ENCODE data around the gene C1orf159.
A peak's percentile ranks its signal among the peaks of the same experiment; 100 is the strongest.
"Not testable (repeated sequence)": the region's sequence is repeated elsewhere in the genome, so short reads cannot be mapped to it uniquely, and the experiment has no call there.

C1orf159 gene

DNA sequence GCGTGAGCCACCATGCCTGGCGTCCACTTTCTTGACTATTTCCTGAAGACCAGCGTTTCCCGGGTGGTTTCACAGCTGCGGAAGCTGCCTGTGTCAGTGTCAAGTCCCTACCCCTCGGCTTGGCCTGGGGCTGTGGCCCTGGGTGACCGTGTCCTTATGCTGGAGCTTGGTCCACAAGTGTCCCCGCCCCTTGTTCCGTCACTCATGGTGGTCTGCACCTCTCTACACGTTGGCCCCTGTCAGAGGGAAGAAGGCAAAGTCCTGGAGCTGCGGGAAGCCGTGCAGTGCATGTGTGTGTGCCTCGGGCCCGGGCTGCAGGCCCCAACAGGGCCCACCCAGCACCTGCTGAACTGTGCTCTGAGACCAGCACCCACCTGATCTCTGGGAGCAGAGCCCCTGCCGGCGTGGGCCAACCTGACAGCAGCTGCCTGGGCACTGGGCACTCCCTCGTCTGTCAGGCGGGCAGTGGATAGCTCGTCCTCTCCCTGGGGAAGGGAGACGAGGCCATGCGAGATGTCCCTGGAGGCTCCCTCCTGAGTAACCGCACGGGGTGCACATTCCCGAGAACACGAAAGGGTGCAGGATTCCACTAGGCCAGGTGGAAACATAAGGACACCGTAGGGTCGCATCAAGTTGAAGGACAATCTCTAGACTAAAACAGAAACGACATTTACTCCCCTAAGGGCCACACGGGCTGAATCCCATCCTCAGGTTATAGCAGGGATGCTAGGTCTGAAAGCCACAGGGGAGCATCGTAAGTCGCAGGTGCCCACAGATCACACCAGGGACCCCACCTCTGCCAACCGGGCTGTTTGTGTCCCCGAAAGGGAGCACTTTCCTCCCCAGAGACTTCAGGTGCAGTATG, 2.4 kb upstream of the C1orf159 start:
- no peak for DNase-seq (ENCODE audit: low read depth in 3 of 3)

DNA sequence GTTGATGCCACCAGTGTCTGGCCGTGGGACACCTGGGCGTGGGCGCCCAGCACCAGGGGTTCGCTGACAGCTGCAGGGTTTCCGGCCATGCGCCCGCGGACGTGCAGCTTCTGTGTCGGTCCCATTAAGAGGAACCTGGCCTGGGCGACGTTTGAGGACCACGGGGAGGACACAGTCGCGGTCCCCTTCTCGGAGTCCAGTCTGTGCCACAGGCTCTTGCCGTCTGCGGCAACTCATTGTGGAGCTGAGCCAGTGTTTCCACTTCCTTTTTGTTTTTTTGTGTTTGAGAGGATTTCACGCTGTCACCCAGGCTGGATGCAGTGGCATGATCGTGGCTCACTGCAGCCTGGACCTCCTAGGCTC, 1.6 kb upstream of the C1orf159 start:
- DNase-seq (ENCODE audit: low read depth in 3 of 3), result no peak

DNA sequence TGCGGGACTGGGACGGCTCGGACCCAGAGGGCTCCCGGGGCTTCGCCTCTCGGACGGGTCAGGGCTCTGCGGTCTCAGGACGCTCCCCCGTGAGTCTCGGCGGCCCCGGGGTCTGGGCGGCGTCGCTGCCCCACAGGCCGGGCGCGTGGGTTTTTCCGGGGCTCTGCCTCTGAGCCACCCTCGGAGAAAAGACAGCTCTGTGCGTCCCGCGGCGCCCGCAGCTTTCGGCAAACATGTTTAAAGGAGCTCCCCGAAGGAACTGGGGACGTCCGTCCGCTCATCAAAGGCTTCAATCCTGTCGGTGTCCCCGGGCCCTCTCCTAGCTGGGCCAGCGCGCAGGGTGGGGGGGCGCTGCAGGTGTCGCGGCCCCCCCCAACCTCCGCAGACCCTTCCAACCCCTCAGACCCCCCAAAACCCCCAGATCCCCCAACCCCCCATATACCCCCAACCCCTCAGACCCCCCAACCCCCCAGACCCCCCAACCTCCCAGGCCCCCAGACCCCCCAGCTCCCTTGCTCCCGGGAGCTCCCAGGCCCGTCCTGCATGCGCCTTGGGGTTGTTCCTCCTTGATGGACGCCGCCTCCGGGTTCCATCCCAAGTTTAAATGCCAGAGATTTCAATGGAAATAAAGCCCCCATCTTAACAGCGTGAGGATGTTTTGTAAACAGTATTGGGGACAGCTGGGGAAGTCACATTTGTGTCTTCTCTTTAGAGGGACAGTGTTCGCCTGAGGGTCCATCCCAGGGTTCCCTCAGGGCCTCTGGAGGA, 996 bp upstream of the C1orf159 start:
- DNase-seq (ENCODE audit: low read depth in 3 of 3), result peak in 1 of 3 donors; percentile 15

DNA sequence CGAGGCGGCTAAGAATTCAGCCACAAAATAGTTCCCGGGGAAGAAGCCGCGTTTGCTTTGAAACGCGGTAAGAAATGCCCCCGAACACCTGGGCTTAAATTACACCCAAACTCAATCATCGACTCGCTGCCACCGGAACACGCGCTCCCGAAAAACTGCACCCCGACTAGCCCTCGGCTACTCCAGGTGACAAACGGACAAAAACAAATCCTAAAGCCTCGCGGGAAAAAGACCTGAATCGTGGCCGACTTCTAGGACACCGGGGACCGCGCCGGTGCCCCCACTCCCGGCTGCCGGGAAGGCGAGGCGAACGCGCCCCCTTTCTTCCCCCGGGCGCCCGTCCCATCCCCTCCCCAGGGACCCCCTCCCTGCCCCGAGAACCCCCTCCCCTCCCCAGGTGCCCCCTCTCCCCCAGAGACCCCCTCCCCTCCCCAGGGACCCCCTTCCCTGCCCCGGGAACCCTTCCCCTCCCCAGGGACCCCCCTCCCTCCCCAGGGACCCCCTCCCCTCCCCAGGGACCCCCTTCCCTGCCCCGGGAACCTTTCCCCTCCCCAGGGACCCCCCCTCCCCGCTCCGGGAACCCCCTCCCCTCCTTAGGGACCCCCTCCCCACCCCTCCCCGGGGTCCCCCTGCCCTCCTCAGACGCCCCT, 628 bp downstream of the C1orf159 start:
- DNase-seq (ENCODE audit: low read depth in 3 of 3), result no peak

DNA sequence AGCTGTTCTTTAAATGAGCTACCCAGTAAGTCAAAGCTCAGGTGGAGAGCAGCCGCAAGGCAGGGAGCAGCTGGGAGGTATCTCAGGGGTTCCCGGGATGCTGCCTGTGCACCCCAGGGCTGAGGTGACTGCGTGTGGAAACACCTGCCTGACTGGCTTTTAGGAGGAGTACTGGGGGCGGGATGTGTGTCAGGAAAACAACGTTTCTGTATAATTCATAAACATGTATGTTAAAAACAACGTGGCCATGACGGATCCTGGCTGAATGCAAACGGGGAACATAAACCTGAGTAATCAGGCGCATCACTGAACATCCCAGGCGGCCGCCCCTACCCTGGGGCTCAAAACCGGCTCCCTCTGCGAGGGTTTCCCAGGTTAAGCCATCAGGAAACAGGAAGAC, 1.5 kb downstream of the C1orf159 start:
- DNase-seq (ENCODE audit: low read depth in 3 of 3), result no peak

DNA sequence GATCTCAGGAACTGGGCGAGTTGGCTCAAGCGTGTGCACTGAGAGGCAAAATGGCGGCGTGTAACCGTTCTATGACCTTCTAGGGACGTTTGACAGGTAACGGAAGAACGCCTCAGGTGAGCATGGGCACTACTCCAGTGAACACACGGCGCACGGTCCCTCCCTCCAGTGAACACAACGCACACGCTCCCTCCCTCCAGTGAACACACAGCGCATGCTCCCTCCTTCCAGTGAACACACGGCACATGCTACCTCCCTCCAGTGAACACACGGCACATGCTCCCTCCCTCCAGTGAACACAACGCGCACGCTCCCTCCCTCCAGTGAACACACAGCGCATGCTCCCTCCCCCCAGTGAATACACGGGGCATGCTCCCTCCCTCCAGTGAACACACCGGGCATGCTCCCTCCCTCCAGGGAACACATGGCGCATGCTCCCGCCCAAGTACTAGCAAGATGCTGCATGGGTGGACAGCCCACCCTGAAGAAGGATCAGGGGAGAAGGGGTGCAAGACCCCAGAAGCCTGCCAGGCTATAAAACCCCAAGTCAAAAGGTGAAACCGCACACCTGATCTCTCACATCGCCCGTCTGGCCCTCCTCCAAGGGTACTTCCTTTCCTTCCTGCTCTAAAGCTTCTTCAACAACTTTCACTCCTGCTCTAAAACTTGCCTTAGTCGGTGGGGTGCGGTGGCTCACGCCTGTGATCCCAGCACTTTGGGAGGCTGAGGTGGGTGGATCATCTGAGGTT, 3.5 kb downstream of the C1orf159 start:
- no peak for DNase-seq (ENCODE audit: low read depth in 3 of 3)

DNA sequence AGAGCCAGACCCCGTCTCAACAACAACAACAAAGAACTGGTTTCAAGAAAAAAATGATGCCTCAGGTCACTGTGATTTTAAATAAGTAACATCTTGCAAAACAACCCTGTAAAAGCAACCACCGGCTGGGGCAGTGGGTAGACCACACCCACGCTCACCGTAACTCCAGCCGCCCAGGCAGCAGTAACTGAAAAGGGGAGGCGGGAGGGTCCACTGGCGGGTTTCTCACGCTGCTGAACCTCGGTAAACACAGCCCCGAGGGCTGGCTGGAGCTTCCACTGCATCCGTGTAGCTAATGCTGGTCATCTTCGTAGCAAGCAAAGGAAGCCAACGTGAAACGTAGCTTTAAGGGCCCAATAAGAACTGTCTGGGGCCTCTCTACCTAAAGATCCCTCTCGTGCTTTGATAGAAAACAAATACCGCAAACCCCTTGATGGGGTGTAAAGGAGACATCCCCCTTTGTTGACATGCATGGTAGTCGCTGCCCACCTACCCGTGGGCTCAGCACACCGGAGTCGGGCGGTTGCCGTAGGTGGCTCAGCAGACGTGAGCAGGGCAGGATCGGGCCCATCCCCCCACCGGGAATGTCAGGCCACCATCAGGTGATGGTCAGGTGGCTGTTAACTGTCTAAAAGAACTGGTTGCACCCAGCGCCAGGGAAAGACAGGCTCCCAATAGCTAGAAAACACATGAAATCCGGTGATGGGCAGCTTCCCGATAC, 4.2 kb downstream of the C1orf159 start:
- DNase-seq (ENCODE audit: low read depth in 3 of 3), result no peak

DNA sequence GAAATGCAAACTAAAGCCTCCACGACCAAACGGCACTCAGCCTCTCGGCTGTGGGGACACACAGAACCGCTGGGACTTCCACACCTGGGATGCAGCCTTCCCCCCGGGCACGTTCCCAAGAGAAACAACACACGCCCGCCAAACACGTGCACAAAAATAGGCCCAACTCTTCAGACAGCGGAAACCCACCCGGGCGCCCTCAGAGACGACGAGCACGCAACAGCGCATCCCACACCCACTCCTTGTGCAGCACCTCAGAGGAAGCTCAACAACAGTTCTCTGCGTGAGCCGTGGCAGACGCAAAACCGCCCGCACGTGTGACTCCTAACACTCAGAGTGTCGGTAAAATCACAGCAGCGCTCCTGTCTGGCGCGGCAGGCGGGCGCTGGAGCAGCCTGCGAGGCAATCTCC, 5.3 kb downstream of the C1orf159 start:
- DNase-seq (ENCODE audit: low read depth in 3 of 3), result no peak

DNA sequence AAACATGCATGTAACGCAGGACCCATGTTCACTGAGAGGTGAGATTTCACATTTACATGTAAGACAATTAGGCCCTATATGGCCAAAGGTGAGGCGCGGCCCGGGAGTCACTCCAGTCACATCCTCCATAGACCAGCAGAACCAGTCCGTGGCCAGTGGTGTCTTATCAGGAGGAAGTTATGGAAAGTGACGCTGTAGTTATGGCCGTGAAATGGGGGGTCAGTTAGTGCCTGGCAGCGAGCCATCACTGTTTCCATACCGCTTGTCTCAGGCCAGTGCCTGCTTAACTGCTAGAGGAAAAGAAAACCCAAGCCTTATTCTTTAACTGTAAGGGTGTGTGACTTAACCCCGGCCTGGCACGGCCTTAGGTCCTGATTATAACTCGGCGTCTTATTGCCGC, 6.1 kb downstream of the C1orf159 start:
- DNase-seq (ENCODE audit: low read depth in 3 of 3), result no peak

DNA sequence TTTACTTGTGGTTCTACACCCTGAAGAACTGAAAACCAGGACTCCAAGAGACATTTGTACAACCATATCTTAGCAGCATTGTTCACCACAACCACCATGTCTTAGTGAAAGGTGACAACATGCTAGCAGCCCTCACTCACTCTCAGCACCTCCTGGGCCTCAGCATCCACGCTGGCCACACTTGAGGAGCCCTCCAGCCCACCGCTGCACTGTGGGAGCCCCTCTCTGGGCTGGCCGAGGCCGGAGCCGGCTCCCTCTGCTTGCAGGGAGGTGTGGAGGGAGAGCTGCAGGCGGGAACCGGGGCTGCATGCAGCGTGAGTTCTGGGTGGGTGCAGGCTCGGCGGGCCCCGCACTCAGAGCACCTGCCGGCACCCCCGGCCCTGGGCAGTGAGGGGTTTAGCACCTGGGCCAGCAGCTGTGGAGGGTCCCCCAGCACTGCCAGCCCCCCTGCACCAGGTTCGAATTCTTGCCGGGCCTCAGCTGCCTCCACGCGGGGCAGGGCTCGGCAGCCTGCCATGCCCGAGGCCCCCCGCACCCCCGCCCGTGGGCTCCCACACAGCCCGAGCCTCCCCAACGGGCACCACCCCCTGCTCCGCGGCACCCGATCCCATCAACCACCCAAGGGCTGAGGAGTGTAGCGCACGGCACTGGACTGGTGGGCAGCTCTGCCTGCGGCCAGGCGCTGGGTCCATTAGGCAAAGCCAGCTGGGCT, 9.2 kb downstream of the C1orf159 start:
- DNase-seq (ENCODE audit: low read depth in 3 of 3), result no peak

DNA sequence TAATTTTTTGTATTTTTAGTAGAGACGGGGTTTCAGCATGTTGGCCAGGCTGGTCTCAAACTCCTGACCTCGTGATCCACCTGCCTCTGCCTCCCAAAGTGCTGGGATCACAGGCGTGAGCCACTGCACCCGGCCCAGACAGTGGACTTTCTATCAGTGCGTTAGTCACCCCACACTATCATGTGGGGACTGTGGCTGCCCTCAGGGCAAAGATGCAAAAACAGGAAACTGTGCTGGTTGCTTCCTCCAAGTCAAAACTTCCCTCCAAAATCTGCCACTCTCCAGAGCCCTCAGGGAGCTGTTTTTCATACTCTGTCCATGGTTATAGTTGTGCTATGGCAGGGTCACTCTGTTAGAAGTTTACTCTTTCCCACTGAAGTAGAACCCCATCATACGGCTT, 11.7 kb downstream of the C1orf159 start:
- not testable (repeated sequence) for DNase-seq (ENCODE audit: low read depth in 3 of 3)

DNA sequence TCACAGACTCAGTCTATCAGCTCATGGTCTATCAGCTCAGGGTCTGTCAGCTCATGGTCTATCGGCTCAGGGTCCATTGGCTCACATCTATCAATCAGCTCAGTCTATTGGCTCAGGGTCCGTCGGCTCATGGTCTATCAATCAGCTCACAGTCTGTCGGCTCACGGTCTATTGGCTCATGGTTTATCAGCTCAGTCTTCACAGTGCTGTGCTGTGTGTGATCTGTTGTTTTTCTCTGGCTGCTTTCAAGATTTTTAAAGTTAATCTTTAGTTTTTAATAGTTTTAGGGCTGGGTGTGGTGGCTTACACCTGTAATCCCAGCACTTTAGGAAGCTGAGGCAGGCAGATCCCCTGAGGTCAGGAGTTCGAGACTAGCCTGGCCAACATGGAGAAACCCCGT, 14.4 kb downstream of the C1orf159 start:
- DNase-seq (ENCODE audit: low read depth in 3 of 3), result no peak

DNA sequence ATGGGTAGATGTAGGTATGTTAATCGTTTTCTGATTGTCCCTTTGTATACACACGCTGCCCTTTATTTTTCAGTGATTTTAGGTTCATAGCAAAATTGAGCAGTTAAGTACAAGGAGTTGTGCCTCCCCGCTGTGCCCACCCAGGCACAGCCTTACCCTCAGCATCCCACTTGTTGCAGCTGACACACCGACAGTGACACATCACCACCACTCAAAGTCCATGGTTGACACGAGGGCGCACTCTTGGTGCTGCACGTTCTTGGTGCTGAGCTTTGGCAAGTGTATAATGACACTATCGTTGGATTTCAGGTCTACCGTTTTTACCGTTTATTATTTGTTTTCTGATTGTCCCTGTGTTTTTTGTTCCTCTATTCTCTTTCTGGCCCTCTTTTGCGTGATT, 15.6 kb downstream of the C1orf159 start:
- DNase-seq (ENCODE audit: low read depth in 3 of 3), result no peak

DNA sequence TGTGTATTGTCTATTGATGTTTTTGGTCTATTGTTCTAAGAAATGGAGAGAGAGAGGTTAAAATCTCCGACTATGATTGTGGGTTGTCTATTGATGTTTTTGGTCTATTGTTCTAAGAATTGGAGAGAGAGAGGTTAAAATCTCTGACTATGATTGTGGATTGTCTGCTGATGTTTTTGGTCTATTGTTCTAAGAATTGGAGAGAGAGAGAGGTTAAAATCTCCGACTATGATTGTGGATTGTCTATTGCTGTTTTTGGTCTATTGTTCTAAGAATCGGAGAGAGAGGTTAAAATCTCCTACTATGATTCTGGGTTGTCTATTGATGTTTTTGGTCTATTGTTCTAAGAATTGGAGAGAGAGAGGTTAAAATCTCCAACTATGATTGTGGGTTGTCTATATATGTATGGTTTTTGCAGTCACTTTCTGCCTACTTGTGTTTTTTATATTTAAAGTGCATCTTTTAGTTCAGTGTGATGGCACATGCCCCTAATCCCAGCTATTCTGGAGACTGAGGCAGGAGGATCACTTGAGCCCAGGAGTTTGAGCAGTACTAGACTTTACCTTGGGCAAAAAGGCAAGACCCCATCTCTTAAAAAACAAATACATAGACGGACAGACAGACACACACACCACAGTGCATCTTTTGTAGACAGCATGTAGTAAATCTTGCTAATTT, 16.2 kb downstream of the C1orf159 start:
- DNase-seq (ENCODE audit: low read depth in 3 of 3), result no peak

DNA sequence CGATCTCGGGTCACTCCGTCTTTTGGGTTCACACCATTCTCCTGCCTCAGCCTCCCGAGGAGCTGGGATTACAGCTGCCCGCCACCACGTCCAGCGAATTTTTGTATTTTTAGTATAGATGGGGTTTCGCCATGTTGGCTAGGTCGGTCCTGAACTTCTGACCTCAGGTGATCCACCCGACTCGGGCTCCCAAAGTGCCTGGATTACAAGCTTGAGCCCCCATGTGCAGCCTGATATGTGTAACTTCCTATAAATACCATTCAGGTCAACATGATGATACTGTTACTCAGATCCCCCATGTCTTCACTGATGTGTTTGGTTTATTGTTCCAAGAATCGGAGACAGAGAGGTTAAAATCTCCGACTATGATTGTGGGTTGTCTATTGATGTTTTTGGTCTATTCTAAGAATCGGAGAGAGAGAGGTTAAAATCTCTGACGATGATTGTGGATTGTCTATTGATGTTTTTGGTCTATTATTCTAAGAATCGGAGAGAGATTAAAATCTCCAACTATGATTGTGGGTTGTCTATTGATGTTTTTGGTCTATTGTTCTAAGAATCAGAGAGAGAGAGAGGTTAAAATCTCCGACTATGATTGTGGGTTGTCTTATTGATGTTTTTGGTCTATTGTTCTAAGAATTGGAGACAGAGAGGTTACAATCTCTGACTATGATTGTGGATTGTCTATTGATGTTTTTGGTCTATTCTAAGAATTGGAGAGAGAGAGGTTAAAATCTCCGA, 17.0 kb downstream of the C1orf159 start:
- DNase-seq (ENCODE audit: low read depth in 3 of 3), result no peak

DNA sequence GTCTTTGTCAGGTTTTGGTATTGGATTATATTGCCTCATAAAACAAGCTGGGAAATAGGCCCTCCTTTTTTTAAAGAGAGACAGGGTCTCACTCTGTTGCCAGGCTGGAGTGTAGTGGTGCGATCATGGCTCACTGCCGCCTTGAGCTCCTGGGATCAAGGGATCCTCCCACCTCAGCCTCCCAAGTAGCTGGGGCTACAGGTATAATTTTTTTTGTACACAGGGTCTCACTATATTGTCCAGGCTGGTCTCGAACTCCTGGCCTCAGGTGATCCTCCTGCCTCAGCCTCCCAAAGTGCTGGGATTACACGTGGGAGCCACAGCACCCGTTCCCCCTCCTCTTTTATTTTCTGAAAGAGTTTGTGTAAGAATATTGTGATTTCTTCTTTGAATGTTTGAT, 19.8 kb downstream of the C1orf159 start:
- DNase-seq (ENCODE audit: low read depth in 3 of 3), result not testable (repeated sequence)

DNA sequence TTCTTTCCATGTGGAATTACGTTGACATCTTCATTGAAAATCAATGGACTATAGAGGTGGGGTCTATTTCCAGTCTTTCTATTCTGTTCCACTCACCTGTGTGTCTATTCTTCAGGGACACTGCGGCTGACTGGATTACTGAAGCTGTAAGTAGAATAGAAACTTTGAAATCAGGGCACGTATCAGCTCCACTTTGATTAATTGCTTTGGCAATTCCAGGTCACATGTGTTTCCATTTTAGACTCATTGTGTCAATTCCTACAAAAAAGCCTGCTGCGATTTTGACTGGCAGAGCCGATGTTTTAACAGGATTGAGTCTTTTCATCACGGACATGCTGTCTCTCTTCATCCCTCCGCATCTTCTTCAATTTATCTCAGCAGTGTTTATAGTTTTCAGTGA, 20.9 kb downstream of the C1orf159 start:
- DNase-seq (ENCODE audit: low read depth in 3 of 3), result no peak

DNA sequence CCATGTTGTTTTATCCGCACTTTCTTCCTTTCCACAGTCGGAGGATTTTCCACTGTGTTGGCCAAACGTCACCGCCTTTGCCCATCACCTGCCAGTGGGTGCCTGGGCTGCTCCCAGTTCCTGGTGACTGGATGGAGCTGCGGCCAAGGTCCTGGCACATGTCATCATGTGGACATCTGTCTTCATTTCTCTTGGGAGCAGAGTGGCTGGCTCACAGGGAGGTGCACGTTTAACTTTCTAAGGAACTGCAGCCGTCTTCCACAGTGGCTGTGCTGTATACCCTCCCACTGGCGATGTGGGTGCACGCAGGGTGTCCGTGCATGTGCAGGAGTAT, 22.3 kb downstream of the C1orf159 start:
- DNase-seq (ENCODE audit: low read depth in 3 of 3), result no peak

DNA sequence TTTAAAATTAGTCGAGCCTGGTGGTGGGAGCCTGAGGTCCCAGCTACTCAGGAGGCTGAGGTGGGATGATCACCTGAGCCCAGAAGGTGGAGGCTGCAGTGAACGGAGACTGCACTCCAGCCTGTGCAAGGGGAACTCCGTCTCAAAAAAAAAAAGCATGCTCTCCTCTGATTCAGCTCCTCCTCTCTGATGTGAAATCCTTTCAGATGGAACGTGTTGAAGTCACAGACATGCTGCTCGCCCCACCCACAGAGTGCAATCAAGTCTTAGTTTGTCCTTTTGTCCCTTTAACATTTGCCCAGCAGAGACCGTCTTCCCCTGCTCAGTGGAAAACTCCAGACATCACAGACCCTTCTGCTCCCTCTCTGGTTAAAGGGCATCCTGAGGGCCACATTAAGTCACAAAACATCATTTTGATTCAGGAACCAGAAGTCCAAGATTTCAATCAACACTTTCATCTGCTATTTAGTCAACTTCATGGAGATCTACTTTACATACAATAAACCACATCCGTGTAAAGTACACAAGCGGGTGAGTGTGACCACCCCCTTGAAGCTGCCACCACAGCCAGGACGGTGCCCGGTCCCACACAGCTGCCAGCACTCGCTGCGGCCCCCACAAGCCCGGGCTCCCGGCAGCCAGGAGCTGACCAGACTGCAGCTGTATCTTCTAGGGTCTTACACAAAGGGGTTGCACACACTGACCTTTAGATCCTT, 22.8 kb downstream of the C1orf159 start:
- DNase-seq (ENCODE audit: low read depth in 3 of 3), result no peak
